Erythroblast (primary cell): ENCODE results near the gene NINL.

Experiments
- GATA1 ChIP-seq: IDR thresholded peaks from 2 replicates; pipeline ENCODE4 v1.6.1; 2011; ENCODE audit warnings: low read depth, mild to moderate bottlenecking, control low read depth, low read length, moderate library complexity
- POLR2A ChIP-seq: IDR thresholded peaks from 2 replicates; pipeline ENCODE4 v1.6.1; 2011; ENCODE audit warnings: mild to moderate bottlenecking, low read length

- no peak for TF ChIP-seq POLR2A
- no peak for TF ChIP-seq GATA1
These were observed 148.2 kb downstream of the NINL start for GRCh38 chr20:25437153-25437581.
